T1000 (cell line): ENCODE data around the gene CNTN4.

Source experiments
- DNase-seq: peaks from one replicate; lab custom pipeline; 2025; ENCODE audit warnings: mixed read lengths; lab: John Stamatoyannopoulos, UW

CNTN4 gene

GRCh38 chr3:2392981-2393380 lies 294.3 kb downstream of the CNTN4 start:
- DNase-seq: no peak

- DNase-seq: no peak
Measured at GRCh38 chr3:2415083-2415482, 316.4 kb downstream of the CNTN4 start.

- DNase-seq: no peak
Measured at GRCh38 chr3:2420919-2421318, 322.3 kb downstream of the CNTN4 start.

- no peak for DNase-seq
Measured at GRCh38 chr3:2423143-2423542, 324.5 kb downstream of the CNTN4 start.

- no peak for DNase-seq
Measured at GRCh38 chr3:2441558-2441957, 342.9 kb downstream of the CNTN4 start.

- no peak for DNase-seq
Measured at GRCh38 chr3:2446146-2446545, 347.5 kb downstream of the CNTN4 start.

- no peak for DNase-seq
Measured at GRCh38 chr3:2452249-2452648, 353.6 kb downstream of the CNTN4 start.

- no peak for DNase-seq
Measured at GRCh38 chr3:2454865-2455264, 356.2 kb downstream of the CNTN4 start.

- no peak for DNase-seq
Measured at GRCh38 chr3:2456788-2457187, 358.1 kb downstream of the CNTN4 start.

GRCh38 chr3:2458816-2459215 lies 360.1 kb downstream of the CNTN4 start:
- no peak for DNase-seq

- no peak for DNase-seq
Measured at GRCh38 chr3:2465842-2466241, 367.2 kb downstream of the CNTN4 start.

GRCh38 chr3:2468816-2469215 lies 370.1 kb downstream of the CNTN4 start:
- DNase-seq: no peak

- DNase-seq: no peak
Measured at GRCh38 chr3:2476996-2477395, 378.3 kb downstream of the CNTN4 start.

GRCh38 chr3:2477620-2478019 lies 379.0 kb downstream of the CNTN4 start:
- no peak for DNase-seq

- DNase-seq: no peak
Measured at GRCh38 chr3:2484162-2485026, 385.7 kb downstream of the CNTN4 start.

GRCh38 chr3:2485027-2485375 lies 386.3 kb downstream of the CNTN4 start:
- no peak for DNase-seq

GRCh38 chr3:2495746-2496145 lies 397.1 kb downstream of the CNTN4 start:
- DNase-seq: no peak

- DNase-seq: no peak
Measured at GRCh38 chr3:2504912-2505311, 406.2 kb downstream of the CNTN4 start.

GRCh38 chr3:2506776-2507175 lies 408.1 kb downstream of the CNTN4 start:
- DNase-seq: no peak

GRCh38 chr3:2510591-2511145 lies 412.0 kb downstream of the CNTN4 start:
- no peak for DNase-seq

GRCh38 chr3:2511356-2511755 lies 412.7 kb downstream of the CNTN4 start:
- no peak for DNase-seq

- no peak for DNase-seq
Measured at GRCh38 chr3:2512881-2513280, 414.2 kb downstream of the CNTN4 start.

- DNase-seq: no peak
Measured at GRCh38 chr3:2513986-2514385, 415.3 kb downstream of the CNTN4 start.
